ENCODE data around the gene RAI2.
"Not testable (repeated sequence)": the region's sequence is repeated elsewhere in the genome, so short reads cannot be mapped to it uniquely, and the experiment has no call there.

RAI2 gene

DNA sequence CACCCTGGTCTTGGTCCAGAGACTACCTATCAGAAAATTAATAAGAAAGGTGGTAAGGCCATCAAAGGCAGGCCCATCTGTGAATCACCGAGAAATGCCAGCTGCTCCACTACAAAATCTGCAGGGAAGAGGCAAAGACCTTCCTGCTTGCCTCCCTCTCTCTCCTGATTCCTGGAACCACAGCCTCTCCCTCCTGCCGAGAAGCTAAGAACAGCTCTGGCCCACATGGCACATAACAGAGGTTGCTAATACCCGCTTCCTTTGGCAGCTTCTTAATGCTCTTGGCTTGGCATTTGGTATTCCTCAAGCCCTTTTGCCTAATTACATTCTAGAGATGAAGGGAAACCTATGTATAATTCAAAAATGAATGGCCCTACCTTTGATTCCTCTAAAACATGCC lies 32.9 kb downstream of the RAI2 start:
- peak; percentile 58 for FAIRE-seq

DNA sequence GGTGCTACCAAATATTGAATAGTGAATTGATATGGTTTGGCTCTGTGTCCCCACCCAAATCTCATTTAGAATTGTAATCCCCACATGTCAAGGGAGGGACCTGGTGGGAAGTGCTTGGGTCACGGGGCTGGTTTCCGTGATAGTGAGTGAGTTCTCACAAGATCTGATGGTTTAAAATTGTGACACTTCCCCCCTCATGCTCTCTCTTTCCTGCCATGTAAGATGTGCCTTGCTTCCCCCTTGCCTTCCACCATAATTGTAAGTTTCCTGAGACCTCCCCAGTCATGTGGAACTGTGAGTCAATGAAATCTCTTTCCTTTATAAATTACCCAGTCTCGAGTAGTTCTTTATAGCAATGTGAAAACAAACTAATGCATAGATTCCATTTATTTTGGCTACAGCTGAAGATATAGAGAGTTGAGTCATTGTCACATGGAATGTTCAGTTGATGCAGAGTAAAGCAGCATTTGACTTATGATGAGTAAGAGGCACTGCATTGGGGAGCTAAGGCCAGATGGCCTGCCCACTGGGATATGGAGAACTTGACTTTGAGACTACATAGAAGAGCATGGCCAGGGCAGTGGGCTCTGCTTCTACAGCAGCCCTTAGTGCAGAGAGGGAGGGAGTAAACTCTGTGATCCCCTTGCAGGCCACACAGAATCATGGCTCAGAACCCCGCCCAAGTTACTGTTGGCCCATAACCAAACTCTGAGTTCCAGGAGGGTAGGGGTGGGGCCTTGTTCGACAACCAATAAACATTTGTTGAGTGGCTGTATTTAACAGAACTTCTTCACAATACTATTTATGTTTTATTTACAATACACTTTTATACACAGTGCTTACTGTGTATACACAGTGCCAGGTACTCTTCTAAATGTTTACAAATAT lies 34.2 kb downstream of the RAI2 start:
- no peak for FAIRE-seq

DNA sequence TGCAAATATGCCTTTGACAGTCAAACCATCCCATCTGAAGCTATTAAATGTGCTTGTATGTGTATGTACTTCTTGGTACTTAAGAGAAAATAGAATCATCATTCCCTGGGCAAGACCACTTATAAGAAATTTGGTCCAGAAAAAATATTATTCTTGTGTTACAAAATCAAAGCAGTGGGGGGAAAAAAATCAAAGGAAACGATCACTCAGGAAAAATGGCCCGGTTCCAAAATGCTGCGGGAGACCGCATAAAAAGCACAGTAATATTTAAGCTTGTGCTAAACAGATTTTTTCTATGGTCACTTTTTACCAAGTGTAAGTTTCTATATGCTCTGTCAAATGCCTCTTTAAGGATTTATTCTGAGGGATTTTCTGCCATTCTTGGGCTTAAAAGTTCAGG lies 36.1 kb downstream of the RAI2 start:
- peak; percentile 36 for FAIRE-seq

DNA sequence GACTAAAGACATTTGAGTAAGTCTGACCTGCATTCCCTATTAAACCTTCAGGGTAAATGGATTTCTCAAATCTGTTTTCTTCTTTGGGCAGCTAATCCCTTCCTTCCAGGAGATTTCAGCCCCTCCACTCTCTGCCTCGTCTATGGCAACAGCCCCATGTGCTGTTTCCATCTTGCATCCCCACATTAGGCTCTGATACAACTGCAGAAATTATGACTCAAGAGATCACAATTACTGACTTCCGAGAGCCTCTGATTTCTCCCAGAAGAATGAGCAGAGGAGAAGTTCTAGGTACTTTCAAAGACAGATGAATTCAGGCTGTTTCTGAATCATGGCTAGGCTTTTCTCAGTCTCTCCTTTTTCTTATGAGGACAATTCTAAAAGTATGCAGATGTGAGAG lies 38.7 kb downstream of the RAI2 start:
- FAIRE-seq: no peak

DNA sequence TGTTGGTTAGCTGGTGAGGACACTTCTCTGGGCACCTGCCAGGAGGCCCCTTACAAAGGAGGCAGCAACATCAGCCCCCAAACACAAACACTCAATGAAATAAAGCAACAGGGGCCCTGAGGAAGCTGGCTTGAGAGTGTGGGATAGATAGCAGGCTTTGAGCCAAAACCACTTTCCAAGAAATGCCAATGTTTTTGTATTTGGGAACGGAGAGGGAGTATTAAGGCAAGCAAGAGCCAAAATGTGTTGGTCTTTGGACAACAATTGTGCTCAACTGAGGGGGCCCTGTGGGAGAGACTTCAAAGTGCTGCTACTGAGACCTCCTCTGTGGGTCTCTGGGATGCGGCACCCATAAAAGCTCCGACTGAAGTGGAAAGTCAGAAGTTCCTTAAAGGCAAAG lies 41.0 kb downstream of the RAI2 start:
- FAIRE-seq: no peak

DNA sequence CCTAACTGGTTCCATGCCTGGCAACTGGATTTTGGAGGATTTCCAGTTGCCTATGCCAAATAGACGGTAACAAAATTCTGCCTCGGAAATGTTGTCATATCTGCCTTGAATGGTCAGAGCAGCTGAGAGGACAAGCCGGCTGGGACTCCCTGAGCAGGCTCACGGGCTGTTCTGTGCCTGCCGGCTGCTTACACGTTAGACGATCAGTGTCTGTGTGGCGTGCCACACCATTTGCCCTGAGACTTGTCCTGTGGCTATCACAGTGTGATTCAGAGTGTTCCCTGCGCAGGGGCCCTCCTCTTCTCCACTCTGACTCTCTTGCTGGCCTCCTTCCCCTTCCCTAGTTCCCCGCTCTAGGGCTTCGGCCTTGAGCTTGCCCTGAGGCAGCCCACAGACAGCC lies 42.4 kb downstream of the RAI2 start:
- no peak for FAIRE-seq

DNA sequence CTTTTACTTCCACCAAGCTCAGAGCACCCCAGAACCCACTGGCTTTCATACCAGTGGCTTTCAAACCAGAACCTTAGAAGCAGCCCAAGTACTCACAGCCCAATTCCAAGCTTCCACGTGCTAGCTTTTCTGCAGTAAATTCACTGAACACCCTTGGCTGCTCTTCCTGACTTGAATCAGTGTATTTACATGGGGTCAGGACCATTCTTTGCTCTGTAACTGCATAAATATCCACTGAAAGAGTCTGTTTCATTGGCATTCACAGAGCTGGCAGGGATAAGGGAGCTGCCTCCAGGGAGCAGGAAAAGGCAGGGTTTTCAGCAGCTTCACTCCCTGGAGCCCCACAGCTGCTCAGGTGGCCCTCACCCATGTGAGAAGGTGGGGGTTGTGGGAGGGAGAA lies 43.8 kb downstream of the RAI2 start:
- FAIRE-seq: no peak

DNA sequence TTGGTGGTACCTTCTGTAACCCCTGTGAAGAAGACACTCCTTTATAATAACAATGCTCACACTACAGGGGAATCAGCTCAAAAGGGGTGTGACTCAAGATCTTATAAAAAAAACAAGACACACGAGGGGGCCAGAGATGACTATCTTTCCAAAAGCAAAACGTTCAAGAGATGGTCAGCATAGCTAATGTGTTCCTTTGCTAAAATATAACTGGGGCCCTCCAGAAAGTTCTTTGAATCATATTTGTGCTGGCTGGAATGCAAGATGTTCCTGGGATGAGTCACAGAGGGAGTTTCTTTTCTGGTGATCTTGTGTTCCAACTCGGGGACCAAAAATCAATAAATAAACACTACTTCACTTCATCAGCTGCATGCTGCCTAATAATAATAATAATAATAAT lies 46.5 kb downstream of the RAI2 start:
- FAIRE-seq: no peak

DNA sequence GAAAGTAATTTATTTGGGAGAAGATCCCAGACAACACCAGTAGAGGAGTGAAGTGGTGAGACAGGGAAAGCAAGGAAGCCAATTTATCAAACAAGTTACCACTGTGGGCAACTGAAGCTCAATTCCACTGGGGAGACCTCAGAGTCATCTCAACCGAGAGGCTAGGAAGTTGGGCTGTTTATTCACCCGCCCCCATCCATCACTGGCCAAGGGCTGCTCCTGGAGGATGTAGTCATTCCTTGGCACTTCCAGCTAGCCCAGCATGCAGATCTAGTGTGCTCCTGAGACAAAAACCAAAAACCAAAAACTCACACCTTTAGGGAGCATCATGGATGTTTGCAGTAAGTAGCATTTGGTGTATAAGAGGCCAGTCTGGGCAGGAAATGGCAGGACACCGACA lies 47.0 kb downstream of the RAI2 start:
- FAIRE-seq: no peak

DNA sequence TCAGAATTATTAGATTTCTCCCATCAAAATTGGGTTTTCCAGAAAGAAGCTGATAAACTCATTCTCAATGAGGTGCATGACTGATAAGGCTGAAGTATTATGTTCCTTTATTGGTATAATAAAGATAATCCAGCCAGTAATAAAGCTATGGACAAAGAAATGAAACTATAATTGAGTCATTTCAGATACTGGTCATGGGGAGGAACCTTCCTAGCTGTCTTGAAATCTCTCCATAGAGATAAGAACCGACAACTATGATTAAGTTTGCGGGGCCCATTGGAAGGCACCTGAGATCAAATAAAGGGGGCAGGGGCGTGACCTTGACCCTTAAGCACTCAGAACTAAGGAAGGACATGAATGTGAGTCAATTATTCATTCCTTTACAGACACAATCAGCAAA lies 47.8 kb downstream of the RAI2 start:
- FAIRE-seq: no peak

DNA sequence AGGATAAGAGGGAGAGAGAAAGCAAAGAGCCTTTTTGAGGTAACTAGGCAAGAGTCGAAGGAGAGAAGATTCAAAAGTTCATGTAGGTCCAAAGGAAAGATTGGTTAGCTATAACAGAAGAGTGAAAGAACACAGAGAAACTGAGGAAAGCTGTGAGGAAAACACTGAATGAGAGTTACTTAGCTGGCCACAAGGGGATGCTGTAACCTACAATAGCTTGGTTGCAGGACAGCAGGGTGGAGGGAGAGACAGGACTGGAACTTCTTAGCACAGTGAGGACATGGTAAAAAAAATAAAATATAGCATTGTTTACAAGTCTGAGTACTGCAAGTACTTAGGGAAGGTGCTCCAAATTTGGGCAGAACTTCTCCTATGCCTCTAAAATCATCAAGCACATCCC lies 48.3 kb downstream of the RAI2 start:
- no peak for FAIRE-seq

DNA sequence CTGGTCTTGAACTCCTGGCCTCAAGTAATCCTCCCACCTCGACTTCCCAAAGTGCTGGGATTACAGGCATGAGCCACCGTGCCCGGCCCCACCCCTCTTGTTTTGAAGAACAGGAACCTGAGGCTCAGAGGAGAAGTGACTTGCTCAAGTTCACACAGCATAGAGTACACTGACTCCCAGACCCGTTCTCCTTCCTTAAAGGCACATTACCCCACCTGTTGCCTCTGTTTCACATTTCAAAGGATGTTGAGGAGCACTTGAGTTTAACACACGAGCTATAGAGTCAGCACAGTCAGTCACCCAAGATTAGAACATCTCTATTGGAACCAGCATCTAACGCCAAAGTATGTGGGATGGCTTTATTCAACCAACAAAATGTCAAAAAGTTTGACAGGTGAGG lies 51.1 kb downstream of the RAI2 start:
- no peak for FAIRE-seq

DNA sequence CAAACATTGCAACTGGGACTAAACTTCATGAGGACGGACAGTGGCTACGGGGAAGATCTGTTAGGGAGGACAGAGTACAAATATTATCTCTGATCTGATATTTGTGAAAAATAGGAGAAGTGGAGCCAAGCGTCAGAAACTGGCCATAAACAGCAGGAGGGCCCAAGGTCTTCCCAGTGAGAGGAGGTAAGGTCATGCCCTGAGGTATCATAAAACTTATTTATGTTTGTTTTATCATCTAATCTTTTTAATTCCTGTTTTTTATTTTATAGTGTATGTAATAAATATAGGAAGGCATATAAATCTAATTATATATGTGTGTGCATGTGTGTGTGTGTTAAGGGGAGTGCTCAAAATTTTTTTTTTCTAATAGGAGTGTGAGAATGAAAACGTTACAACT lies 51.8 kb downstream of the RAI2 start:
- FAIRE-seq: no peak

DNA sequence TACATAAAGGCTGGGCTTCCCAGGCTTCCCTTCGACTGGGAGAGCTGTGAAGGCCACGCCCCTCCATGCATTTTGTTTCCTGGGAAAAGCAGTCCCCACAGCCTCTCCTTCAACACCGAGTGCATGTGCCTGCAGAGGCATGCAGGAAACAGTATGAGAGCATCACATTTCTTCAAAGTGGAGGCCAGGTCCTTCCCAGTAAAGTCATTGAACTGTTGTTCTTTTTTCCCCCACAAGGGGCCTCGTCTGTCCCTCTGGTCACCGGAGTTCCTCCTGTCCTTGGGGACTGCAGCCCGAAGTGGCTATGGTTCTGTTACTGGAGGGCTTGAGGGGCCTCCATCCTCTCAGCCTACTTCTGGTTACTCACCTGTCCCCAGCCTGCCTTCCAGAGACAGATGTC lies 56.0 kb downstream of the RAI2 start:
- FAIRE-seq: no peak

DNA sequence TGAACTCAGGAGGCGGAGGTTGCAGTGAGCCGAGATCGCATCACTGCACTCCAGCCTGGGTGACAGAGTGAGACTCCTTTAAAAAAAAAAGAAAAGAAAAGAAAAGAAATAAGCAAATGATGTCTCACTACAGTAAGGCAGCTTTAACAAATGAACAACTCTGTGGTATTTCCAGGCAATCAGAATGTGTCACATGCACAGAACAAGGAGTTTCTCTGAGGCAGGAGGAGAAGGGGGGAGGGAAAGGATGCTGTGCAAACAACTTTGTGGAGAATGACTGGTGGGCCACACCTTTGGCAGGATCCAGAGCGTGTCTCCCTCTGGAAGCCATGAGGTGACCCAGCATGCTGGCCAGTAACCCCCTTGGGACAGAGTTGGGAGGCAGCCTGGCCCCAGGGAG lies 57.6 kb downstream of the RAI2 start:
- FAIRE-seq: no peak

DNA sequence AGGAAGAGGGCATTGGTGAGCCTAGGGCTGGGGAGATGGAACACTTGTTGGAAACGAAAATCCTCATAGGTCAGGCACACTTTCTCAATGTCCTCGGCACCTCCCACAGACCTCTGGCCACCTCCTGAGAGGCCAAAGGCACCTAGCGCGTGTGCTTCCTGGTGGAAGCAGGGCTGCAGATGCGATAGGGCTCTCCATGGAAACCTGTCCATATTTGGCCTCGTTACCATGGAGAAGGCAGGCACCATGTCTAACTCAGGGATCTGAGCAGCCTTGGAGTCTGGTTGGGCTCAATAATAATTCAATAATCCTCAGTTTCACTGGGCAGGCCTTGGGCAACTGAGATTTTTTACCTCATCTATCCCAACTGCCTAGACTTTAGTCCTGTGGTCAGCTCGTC lies 58.3 kb downstream of the RAI2 start:
- peak; percentile 96 for FAIRE-seq

DNA sequence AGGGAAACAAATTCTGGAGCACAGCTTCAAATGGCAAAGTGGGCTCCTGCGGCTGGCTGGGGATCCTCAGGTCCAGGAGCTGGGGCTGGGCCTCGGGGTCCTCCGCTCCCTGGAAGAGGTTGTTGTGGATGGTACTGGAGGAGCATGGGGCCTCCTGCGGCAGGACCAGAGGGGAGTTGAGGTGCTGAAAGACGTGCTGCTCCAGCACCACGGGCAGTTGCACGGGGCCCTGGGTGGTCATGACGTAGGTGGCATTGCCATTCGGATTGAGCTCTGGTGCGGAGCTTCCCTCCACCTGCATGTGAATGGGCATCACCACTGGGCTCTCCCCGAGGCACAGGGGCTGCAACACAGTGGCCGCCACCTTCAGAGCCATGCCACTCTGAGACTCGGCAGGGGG lies 59.7 kb downstream of the RAI2 start:
- no peak for FAIRE-seq

DNA sequence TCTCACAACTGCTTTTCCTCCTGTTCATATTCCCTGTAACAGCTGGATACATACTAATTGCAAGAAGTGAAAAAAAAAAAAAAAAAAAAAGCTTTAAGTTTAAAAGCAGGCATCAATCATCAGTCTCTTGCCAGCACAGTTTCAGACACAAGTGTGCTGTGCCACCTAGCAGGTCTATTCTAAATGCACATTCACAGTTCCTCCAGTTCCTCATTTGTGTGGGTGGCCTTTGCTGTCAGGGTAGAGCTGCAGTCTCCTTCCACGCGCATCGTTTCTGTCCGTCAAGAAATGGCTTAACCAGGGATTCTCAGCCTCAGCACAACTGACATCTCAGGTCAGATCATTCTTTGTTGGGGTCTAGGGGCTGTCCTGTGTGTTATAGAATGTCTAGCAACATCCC lies 62.2 kb downstream of the RAI2 start:
- FAIRE-seq: no peak

DNA sequence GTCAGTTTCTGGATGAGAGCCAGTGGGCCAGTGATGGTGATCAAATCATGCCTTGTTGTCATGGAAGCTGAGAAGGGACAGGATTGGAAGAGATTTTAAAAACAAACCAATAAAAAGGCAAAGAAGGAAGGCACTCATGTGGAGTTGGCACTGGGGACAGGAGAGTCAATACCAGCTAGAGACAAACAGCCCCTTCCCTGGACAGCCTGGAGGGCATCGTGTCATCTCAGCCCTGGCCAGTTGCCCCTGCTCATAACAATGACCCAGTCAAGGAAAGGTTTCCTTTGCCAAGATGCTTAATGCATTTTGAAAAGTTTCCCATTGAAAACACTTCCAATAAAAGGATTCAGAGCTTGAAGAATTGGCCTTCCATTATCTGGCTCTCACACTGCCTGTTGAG lies 68.3 kb downstream of the RAI2 start:
- no peak for FAIRE-seq

DNA sequence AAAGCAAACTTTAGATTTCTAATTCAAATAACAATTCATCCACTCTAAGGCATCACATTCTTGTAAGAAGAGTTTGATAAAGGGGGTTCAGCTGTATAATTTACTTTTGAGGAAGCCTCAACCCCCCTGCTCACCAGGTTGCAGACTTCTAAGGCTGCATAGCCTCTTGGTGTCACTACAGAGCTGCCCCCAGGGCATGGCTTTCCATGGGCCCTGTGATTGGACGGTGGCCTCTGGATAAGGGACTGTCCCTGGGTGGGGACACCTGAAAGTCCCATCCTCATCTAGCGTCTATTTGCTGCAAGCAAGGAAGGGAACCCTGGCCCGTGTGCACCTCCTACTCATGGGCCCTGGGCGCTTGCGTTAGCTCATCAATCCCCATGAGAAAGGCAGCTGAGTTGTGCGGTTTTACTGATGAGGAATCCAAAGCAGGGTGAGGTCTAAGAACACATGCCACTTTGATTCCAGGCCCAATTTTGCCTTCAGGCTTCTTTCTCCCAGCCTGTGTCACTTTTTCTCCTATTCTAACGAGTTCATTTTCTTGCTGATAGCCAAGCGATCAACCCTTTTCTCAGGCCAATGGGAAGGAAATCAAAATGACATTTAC lies 72.0 kb downstream of the RAI2 start:
- FAIRE-seq: no peak

DNA sequence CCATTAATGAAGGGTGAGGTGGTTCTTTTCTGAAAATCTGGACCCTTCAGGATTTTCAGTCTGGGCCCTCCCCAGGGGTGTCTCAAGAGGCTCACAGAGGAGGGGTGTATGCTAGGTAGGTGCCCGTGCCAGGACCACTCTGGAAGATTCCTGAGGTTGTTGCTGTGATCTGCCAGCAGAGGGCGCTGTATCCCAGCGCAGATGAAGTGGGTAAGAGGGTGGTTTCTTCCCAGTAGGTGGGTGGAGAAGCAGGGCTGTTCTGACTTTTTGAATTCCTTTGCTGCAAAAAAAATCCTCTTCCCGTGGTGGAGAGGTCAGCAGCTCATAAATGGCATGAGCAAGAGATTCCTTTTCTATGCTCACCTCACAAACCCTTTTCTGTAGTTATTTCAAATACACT lies 72.7 kb downstream of the RAI2 start:
- FAIRE-seq: no peak

DNA sequence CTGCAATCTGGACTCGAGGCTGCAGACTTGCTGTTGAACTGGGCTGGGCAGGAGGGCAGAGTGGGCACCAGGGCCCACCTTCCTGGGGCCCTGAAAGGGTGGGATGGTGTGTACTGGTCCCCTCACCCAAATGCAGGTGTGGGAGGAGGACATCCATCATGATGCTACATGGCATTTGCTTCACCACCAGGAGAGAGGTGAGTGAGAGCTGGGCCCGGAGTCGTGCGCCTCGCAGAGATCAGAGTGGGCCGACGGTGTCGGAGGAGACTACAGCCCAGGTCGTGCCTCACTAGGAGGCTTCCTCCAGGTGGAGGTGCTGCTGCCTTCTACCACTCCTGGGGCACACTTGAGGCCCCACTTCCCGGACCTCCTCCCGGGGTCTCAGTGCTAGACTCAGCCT lies 73.5 kb downstream of the RAI2 start:
- no peak for FAIRE-seq

DNA sequence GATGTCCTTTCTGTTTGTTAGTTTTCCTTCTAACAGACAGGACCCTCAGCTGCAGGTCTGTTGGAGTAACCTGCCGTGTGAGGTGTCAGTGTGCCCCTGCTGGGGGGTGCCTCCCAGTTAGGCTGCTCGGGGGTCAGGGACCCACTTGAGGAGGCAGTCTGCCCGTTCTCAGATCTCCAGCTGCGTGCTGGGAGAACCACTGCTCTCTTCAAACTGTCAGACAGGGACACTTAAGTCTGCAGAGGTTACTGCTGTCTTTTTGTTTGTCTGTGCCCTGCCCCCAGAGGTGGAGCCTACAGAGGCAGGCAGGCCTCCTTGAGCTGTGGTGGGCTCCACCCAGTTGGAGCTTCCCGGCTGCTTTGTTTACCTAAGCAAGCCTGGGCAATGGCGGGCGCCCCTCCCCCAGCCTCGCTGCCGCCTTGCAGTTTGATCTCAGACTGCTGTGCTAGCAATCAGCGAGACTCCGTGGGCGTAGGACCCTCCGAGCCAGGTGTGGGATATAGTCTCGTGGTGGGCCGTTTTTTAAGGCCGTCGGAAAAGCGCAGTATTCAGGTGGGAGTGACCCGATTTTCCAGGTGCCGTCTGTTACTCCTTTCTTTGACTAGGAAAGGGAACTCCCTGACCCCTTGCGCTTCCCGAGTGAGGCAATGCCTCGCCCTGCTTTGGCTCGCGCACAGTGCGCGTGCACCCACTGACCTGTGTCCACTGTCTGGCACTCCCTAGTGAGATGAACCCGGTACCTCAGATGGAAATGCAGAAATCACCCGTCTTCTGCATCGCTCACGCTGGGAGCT lies 74.3 kb downstream of the RAI2 start:
- FAIRE-seq: not testable (repeated sequence)

DNA sequence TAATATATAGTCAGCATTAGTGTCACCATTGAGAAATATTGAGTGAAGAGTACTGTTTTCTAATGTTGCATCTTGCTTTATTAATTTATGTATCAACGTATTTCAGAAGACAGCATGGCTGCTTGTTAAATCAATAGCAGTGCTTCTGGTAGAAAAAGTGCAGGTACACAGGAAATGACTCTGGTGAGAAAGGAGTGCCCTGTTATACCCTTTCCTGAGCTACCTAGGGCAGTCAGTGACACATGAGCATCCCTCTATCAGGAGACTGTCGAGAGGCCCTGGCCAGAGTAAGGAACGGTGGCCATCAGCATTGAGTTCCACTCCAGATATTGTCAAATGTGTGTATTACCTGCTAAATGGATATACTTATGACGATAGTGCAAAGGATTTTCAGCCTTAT lies 81.7 kb downstream of the RAI2 start:
- FAIRE-seq: no peak
